A673 (cell line): ENCODE measurements around the gene POU2AF1.

ENCODE experiments used
- CTCF ChIP-seq: fragments of 300-800, 200-600 bp; sonication (generic); conservative IDR thresholded peaks from 2 replicates; pipeline ENCODE4 v1.5.1; 2017; ENCODE audit warnings: low read depth, mild to moderate bottlenecking, antibody characterized with exemption, low read length, moderate library complexity, mixed read lengths
- EZH2 ChIP-seq: fragments of 200-600 bp; sonication (generic); IDR thresholded peaks from 2 replicates; pipeline ENCODE4 v1.6.1; 2017; ENCODE audit warnings: borderline replicate concordance, low read depth, mild to moderate bottlenecking, mixed read lengths, antibody characterized with exemption, low read length; ENCODE audit not compliant: poor library complexity, severe bottlenecking

- TF ChIP-seq EZH2 (no peak), CTCF (no peak)
These were observed 22.4 kb downstream of the POU2AF1 start for GRCh38 chr11:111356660-111357048.
